CD4-positive, alpha-beta T cell treated with Interferon gamma for 1 hour (primary cell): ENCODE data around the gene TMEM81.
A peak's percentile ranks its signal among the peaks of the same experiment; 100 is the strongest.

Experiments
- DNase-seq: peaks from one replicate; pipeline ENCODE4 v3.0.0-alpha.2; 2020

TMEM81 gene

GRCh38 chr1:205084360-205084759 lies at the start of gene TMEM81:
TSS of gene TMEM81 (minus strand) at chr1:205084460. CDS start at chr1:205084320, 140 bp downstream.
- no peak for DNase-seq

- DNase-seq = no peak
These were observed 49.0 kb upstream of the TMEM81 start for GRCh38 chr1:205133287-205133686.

- no peak for DNase-seq
These were observed 45.3 kb upstream of the TMEM81 start for GRCh38 chr1:205129447-205130029.

- no peak for DNase-seq
These were observed 43.8 kb upstream of the TMEM81 start for GRCh38 chr1:205128050-205128449.

- no peak for DNase-seq
These were observed 43.4 kb upstream of the TMEM81 start for GRCh38 chr1:205127646-205128045.

GRCh38 chr1:205124726-205125125 lies 40.5 kb upstream of the TMEM81 start:
- DNase-seq = peak; percentile 4

GRCh38 chr1:205122489-205122882 lies 38.2 kb upstream of the TMEM81 start:
- no peak for DNase-seq

- DNase-seq = peak; percentile 95
These were observed 37.6 kb upstream of the TMEM81 start, which contains the start of gene RBBP5 for GRCh38 chr1:205121660-205122488. TSS of gene RBBP5 (minus strand) at chr1:205121978. CDS start at chr1:205121873, 105 bp downstream.

- no peak for DNase-seq
These were observed 34.5 kb upstream of the TMEM81 start for GRCh38 chr1:205118752-205119151.

- DNase-seq = no peak
These were observed 27.1 kb upstream of the TMEM81 start for GRCh38 chr1:205111354-205111753.

GRCh38 chr1:205109711-205110110 lies 25.5 kb upstream of the TMEM81 start:
- DNase-seq = no peak

GRCh38 chr1:205109269-205109668 lies 25.0 kb upstream of the TMEM81 start:
- DNase-seq = no peak

GRCh38 chr1:205108464-205108863 lies 24.2 kb upstream of the TMEM81 start:
- DNase-seq = no peak

GRCh38 chr1:205107327-205107726 lies 23.1 kb upstream of the TMEM81 start:
- DNase-seq = no peak

- no peak for DNase-seq
These were observed 18.1 kb upstream of the TMEM81 start for GRCh38 chr1:205102404-205102803.

GRCh38 chr1:205098242-205098641 lies 14.0 kb upstream of the TMEM81 start:
- DNase-seq = no peak

- no peak for DNase-seq
These were observed 11.2 kb upstream of the TMEM81 start for GRCh38 chr1:205095422-205095821.

GRCh38 chr1:205091043-205091740 lies 6.9 kb upstream of the TMEM81 start:
- no peak for DNase-seq

- no peak for DNase-seq
These were observed 4.1 kb upstream of the TMEM81 start for GRCh38 chr1:205088341-205088740.

- DNase-seq = no peak
These were observed 1.8 kb downstream of the TMEM81 start for GRCh38 chr1:205082431-205082830.

- no peak for DNase-seq
These were observed 6.3 kb downstream of the TMEM81 start for GRCh38 chr1:205077934-205078311.

GRCh38 chr1:205077158-205077933 lies 6.9 kb downstream of the TMEM81 start:
- no peak for DNase-seq

- no peak for DNase-seq
These were observed 8.0 kb downstream of the TMEM81 start for GRCh38 chr1:205076245-205076761.
